Measurements from ENCODE around the gene AHNAK. TPM values are rescaled to one million over a fixed set of nuclear protein-coding genes. Genes with fewer than 3 reads are reported as not detected.

AHNAK gene
- total RNA-seq, 2 experiments from 2014 or later, result 0.21 to 0.28 TPM

DNA sequence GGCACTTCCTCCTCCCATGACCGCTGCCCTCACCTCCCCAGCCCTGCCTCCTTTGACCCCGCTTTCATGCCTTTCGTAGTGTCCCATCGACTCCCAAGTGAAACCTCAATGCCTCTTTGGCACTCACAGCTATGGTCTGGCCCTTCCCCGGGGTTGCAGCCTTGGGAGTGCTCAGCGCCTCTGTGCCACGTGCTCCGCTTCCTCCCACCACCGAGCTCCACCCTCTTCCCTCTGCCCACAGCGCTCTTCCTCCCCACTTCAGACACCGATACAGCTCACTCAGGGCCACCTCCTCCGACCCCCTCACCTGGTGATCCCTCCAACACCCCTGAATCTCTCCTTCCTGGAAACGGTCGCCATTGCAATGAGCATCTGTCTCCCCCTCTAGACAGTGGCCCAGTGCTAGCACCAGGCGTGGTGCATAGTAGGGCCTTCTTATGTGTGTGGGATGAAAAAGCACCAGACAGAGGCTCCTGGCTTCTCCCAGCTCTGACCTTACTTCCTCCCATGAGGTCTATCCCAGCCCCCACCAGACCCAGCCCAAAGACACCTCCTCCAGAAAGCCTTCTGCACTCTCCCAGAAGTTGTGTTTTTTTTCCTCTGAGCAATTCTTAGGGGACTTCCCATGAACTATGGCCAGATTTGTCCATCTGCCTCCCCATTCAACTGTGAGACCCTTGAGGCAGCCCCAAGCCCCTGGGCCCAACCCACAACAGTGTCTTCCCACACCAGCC, 144.2 kb downstream of the AHNAK start:
- Histone ChIP-seq H3K36me3 (ENCODE audit: insufficient read depth, low read length) (no peaks in the 10 kb centered on the region), H3K79me2 (ENCODE audit: insufficient read depth, low read depth, low read length) (no peaks in the 10 kb centered on the region), H3K9me2 (ENCODE audit: insufficient read depth, low read length) (no peaks in the 10 kb centered on the region), H3K4me2 (ENCODE audit: low read length) (no peak overlapping the region), H2AFZ (ENCODE audit: low read length) (no peak overlapping the region), H3K9me3 (ENCODE audit: low read length) (no peaks in the 10 kb centered on the region), H3K4me3 (ENCODE audit: low read depth, low read length, poor library complexity, severe bottlenecking) (no peak overlapping the region), H3K4me1 (ENCODE audit: insufficient read depth, low read length, poor library complexity, severe bottlenecking) (no peaks in the 10 kb centered on the region), H4K20me1 (ENCODE audit: insufficient read depth, low read length) (no peaks in the 10 kb centered on the region), H3K27ac (ENCODE audit: low read depth, low read length, poor library complexity, severe bottlenecking) (no peak overlapping the region)
- TF ChIP-seq EZH2phosphoT487 (IDR thresholded peaks at IDR 0.05; ENCODE audit: borderline replicate concordance, low read depth, low read length) (no peak), CTCF (conservative IDR thresholded peaks at IDR 0.05; ENCODE audit: low read length) (no peak)
- intact Hi-C loops (cut with micrococcal nuclease; ENCODE audit: unreplicated experiment), result no loop called here
- no TSS peak for BruUV-seq (replicated peaks)
- POLR2A ChIA-PET, result no interaction called here
- CTCF ChIA-PET (ENCODE audit: unreplicated experiment), result no interaction called here
- DNase-seq (ENCODE audit: low spot score), result no peak

DNA sequence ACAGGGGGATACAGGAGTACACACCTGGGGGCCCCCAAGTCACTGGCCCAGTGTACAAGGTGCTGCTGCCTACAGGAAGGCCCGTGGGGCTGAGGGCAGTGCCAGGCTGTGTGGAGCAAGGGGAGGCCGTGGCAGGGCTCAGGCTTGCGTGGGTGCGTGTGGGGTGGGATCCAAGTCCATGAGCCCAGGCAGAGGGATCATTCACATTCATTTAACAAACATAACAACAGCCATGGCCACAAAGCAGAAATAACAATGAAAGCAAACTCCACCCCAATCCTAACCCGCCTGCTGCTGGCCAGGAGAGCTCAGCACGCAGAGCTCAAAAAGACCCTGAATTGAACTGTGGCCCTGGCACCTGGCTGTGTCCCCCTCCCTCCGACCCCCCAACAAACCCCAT, 144.8 kb downstream of the AHNAK start:
- BruUV-seq (replicated peaks), result no TSS peak
- H3K4me3 ChIP-seq (ENCODE audit: low read depth, low read length, poor library complexity, severe bottlenecking), result no peak overlapping the region
- H3K9me3 ChIP-seq (ENCODE audit: low read length), result no peaks in the 10 kb centered on the region
- intact Hi-C loops (cut with micrococcal nuclease; ENCODE audit: unreplicated experiment), result no loop called here
- ChIA-PET POLR2A (no interaction called here), CTCF (ENCODE audit: unreplicated experiment) (no interaction called here)
- no peaks in the 10 kb centered on the region for H3K4me1 ChIP-seq (ENCODE audit: insufficient read depth, low read length, poor library complexity, severe bottlenecking)
- no peak for TF ChIP-seq CTCF (conservative IDR thresholded peaks at IDR 0.05; ENCODE audit: low read length)
- TF ChIP-seq EZH2phosphoT487 (IDR thresholded peaks at IDR 0.05; ENCODE audit: borderline replicate concordance, low read depth, low read length), result no peak
- no peak overlapping the region for H3K4me2 ChIP-seq (ENCODE audit: low read length)
- no peaks in the 10 kb centered on the region for H3K79me2 ChIP-seq (ENCODE audit: insufficient read depth, low read depth, low read length)
- no peaks in the 10 kb centered on the region for H3K36me3 ChIP-seq (ENCODE audit: insufficient read depth, low read length)
- DNase-seq (ENCODE audit: low spot score), result no peak
- H4K20me1 ChIP-seq (ENCODE audit: insufficient read depth, low read length), result no peaks in the 10 kb centered on the region
- no peak overlapping the region for H3K27ac ChIP-seq (ENCODE audit: low read depth, low read length, poor library complexity, severe bottlenecking)
- no peak overlapping the region for H2AFZ ChIP-seq (ENCODE audit: low read length)
- no peaks in the 10 kb centered on the region for H3K9me2 ChIP-seq (ENCODE audit: insufficient read depth, low read length)

GRCh38 chr11:62401356-62401755, 145.2 kb downstream of the AHNAK start:
- intact Hi-C loops (cut with micrococcal nuclease; ENCODE audit: unreplicated experiment), result no loop called here
- no peaks in the 10 kb centered on the region for H3K4me1 ChIP-seq (ENCODE audit: insufficient read depth, low read length, poor library complexity, severe bottlenecking)
- TF ChIP-seq CTCF (conservative IDR thresholded peaks at IDR 0.05; ENCODE audit: low read length) (no peak), EZH2phosphoT487 (IDR thresholded peaks at IDR 0.05; ENCODE audit: borderline replicate concordance, low read depth, low read length) (no peak)
- no peaks in the 10 kb centered on the region for H3K9me3 ChIP-seq (ENCODE audit: low read length)
- no peak overlapping the region for H2AFZ ChIP-seq (ENCODE audit: low read length)
- no TSS peak for BruUV-seq (replicated peaks)
- H3K4me2 ChIP-seq (ENCODE audit: low read length), result no peak overlapping the region
- no peaks in the 10 kb centered on the region for H3K79me2 ChIP-seq (ENCODE audit: insufficient read depth, low read depth, low read length)
- H3K4me3 ChIP-seq (ENCODE audit: low read depth, low read length, poor library complexity, severe bottlenecking), result no peak overlapping the region
- H3K9me2 ChIP-seq (ENCODE audit: insufficient read depth, low read length), result no peaks in the 10 kb centered on the region
- POLR2A ChIA-PET, result no interaction called here
- CTCF ChIA-PET (ENCODE audit: unreplicated experiment), result no interaction called here
- H4K20me1 ChIP-seq (ENCODE audit: insufficient read depth, low read length), result no peaks in the 10 kb centered on the region
- DNase-seq (ENCODE audit: low spot score), result no peak
- no peaks in the 10 kb centered on the region for H3K36me3 ChIP-seq (ENCODE audit: insufficient read depth, low read length)
- no peak overlapping the region for H3K27ac ChIP-seq (ENCODE audit: low read depth, low read length, poor library complexity, severe bottlenecking)

Data from OCI-LY7 (cell line).